GM18873 (cell line): ENCODE data around the gene SETD3.
"Not testable (repeated sequence)": the region's sequence is repeated elsewhere in the genome, so short reads cannot be mapped to it uniquely, and the experiment has no call there.

Source experiments
- ATAC-seq: cut with Tn5 transposase; IDR thresholded peaks from one replicate; pipeline ENCODE4 v1.9.1; 2021; ENCODE audit warnings: mild to moderate bottlenecking, moderate library complexity, moderate number of reproducible peaks; ENCODE audit not compliant: unreplicated experiment, low FRiP score

The SETD3 gene

DNA sequence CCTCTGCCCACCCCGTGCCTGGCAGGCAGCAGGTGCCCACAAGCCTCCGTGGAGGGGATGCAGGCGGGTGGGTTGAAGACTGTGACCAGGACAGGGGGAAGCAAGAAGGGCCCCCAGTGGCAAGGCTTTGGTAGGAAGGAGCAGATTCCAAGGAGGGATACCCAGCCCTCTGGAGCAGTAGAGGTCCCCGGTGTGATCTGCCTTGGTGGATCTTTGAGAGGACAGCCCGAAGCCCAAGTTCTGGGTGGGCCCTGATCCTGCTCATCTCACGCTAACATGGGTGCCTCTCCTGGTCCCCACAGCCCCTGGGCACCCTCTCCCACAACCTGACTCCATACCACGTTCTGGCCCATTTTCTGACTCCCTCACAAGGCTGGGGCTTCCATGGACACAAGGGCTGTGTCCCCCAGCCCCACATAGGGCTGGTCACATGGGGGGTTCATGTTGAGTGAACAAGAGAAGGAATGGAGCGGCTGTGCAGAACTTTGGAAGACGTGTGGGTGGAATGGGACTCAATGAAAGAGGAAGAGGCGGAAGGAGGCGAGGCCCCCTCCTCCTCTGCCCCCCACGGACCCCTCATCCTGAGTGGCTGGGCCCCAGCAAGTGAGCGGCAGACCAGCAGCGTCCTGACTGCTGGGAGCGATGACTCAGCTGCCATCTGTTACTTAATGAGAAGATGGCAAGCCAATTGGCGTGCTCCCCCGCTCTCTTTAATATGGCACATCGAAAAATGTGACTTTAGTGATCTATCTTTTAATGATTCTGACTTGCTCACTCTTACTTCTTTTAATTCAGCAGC, 131.6 kb downstream of the SETD3 start:
- ATAC-seq: no peak

DNA sequence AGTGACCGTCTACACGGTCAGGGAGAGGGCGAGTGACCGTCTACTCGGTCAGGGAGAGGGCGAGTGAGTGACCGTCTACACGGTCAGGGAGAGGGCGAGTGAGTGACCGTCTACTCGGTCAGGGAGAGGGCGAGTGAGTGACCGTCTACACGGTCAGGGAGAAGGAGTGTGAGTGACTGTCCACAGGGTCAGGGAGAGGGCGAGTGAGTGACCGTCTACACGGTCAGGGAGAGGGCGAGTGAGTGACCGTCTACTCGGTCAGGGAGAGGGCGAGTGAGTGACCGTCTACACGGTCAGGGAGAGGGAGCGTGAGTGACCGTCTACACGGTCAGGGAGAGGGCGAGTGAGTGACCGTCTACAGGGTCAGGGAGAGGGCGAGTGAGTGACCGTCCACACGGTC, 132.4 kb downstream of the SETD3 start:
- not testable (repeated sequence) for ATAC-seq
